AG10803 (cell line): ENCODE data around the gene NDUFAF2.
"Not testable (repeated sequence)": the region's sequence is repeated elsewhere in the genome, so short reads cannot be mapped to it uniquely, and the experiment has no call there.

Experiments
- DNase-seq: peaks from one replicate; pipeline ENCODE4 v3.0.0; 2010; ENCODE audit warnings: low read depth
- H3K4me3 ChIP-seq: 2 replicates; pipeline ENCODE4 v1.5.1; 2011; ENCODE audit warnings: mild to moderate bottlenecking, low read length, control low read depth
- TF ChIP-seq, protein P1 (sequence below): conservative IDR thresholded peaks from 2 replicates; pipeline ENCODE4 v1.5.1; 2011; ENCODE audit warnings: mild to moderate bottlenecking, low read length, control low read depth, inconsistent platforms

NDUFAF2 gene

DNA sequence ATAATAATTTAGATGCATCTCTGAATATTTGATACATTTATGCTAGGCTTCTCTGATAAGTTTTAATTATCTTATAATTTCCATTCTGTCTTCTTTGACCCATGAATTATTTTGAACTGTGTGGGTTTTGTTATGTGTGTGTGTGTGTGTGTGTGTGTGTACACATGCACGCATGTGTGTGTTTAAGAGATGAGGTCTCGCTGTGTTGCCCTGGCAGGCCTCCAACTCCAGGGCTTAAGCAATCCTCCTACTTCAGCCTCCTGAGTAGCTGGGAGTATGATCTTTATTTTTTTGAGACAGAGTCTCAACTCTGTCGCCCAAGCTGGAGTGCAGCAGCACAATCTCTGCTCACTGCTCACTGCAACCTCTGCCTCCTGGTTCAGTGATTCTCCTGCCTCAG, 75.4 kb downstream of the NDUFAF2 start:
- TF ChIP-seq, protein P1, sequence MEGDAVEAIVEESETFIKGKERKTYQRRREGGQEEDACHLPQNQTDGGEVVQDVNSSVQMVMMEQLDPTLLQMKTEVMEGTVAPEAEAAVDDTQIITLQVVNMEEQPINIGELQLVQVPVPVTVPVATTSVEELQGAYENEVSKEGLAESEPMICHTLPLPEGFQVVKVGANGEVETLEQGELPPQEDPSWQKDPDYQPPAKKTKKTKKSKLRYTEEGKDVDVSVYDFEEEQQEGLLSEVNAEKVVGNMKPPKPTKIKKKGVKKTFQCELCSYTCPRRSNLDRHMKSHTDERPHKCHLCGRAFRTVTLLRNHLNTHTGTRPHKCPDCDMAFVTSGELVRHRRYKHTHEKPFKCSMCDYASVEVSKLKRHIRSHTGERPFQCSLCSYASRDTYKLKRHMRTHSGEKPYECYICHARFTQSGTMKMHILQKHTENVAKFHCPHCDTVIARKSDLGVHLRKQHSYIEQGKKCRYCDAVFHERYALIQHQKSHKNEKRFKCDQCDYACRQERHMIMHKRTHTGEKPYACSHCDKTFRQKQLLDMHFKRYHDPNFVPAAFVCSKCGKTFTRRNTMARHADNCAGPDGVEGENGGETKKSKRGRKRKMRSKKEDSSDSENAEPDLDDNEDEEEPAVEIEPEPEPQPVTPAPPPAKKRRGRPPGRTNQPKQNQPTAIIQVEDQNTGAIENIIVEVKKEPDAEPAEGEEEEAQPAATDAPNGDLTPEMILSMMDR: no peak
- peak; percentile 33 for DNase-seq

DNA sequence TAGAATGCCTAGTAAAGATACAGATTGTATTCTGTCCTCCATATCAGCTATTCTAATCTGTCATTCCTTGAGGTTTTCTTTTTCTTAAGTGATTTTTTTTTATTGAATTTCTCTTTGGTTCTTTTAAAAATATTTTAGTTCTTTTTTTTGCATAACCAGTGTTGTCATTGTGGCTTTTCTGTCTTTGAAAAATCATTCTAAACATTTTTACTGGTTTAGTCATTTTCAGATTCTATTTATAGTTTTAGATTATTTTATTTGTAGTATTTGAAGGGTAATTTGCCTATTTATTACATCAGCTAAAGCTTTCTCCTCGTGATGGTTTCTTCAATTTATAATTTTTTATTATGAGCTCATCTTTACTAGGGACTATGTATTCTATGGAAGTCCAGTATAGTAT, 78.1 kb downstream of the NDUFAF2 start:
- TF ChIP-seq, protein P1: no peak
- peak; percentile 54 for DNase-seq
- no peak overlapping the region for H3K4me3 ChIP-seq

More for the DNA sequence above, 75.4 kb downstream of the NDUFAF2 start:
- H3K4me3 ChIP-seq: no peak overlapping the region

DNA sequence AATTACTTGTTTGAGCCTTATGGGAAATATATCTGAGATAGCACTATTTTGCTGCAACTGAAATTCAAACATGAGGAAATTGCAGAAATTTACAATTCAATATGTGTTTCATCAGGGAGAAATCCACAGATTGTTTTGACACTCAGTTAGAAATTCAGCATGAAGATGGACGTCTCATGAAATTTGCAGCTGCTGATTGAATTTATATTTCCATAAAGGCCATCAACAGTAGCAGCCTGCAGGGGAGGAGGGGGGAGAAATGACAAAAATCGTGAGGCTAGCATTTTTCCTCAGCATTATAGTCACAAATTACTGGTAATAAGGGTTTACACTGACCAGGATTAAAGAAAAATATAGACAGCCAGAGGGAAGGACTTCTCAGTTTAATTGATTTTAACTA, 81.0 kb downstream of the NDUFAF2 start:
- TF ChIP-seq, protein P1: no peak
- DNase-seq: no peak

DNA sequence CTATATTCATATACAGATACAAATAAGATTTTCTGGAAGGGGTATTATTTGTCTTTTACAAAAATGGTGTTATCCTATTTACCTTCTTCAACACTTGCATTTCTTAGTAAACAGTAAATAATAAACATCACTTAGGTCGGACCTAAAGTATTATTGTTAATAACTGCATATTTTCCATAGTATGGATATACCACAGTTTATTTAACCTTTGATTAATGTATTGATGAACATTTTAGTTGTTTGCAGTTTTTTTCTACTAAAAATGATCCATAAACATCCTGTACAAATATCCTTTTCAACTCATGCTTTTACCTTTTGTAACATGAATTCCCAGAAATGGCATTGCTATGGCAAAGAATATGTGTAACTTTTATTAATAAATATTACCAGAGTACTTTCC, 83.4 kb downstream of the NDUFAF2 start:
- TF ChIP-seq, protein P1: no peak
- DNase-seq: no peak
- H3K4me3 ChIP-seq: no peak overlapping the region

More for the DNA sequence above, 81.0 kb downstream of the NDUFAF2 start:
- H3K4me3 ChIP-seq: no peak overlapping the region

DNA sequence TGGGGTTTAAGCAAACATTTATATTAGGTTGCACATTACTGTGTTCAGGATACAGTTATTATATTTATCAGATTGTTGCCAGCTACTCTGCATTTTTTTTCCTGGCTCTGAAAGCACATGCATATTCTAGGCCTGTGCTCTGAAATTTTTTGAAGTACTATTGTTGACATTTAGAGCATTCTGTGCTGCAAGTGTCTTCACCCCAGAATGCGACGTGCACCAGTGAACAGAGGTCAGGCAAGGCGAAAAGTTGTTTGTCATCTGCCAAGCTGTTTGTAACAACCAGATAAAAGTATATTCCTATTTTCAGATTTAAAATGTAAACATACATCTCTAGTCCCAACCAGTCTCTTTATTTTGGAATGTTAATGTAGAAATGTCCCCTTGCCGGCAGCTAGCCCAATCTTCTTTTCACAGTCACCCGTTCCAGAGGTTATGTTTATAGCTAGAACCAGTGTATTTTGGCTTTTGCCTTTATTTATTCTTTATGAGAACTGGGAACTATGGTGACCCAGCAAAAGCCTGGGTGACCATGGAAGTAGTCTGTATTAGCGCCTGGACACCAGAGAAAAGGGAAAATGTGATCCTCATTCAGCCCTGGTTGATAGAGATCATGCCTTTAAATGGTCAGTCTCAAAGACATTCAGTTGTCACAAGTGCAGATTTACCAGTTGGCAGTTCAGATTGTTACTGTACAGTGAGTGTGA, 84.6 kb downstream of the NDUFAF2 start:
- TF ChIP-seq, protein P1: no peak
- no peak for DNase-seq
- H3K4me3 ChIP-seq: no peak overlapping the region

DNA sequence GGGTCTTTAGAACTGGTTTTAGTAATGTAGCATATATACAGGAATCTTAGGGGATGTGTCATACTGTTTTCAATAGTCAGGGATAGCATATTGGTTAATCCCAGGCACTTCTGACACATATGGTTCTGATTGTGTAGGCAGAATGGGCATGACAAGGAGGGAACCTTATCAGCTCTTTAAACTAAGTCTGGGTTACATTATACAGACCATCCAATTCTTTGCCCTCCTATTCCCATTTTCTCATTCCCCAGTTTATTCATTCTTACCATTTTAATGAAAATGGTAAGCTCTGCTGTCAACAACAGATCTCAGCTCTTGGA, 85.1 kb downstream of the NDUFAF2 start:
- peak; percentile 52 for DNase-seq
- TF ChIP-seq, protein P1: no peak
- no peak overlapping the region for H3K4me3 ChIP-seq

DNA sequence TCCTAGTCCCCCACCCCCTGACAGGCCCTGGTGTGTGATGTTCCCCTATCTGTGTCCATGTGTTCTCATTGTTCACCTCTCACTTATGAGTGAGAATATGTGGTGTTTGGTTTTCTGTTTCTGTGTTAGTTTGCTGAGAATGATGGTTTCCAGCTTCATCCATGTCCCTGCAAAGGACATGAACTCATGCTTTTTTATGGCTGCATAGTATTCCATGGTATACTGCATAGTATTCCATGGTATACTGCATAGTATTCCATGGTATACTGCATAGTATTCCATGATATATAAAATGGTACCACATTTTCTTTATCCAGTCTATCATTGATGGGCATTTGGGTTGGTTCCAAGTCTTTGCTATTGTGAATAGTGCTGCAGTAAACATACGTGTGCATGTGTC, 86.3 kb downstream of the NDUFAF2 start:
- not testable (repeated sequence) for DNase-seq, H3K4me3 ChIP-seq

DNA sequence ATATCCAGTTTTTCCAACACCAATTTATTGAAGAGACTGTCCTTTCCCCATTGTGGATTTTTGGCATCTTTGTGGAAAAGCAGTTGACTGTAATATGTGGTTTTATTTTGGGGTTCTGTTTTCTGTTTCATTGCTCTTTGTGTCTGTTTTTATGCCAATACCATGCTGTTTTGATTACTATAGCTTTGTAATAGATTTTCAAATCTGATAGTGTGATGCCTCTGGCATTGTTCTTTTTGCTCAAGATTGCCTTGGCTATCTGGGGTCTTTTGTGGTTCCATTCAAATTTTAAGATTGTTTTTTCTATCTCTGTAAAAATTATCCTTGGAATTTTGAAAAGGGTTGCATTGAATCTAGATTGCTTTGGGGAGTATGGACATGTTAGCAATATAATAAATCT, 99.5 kb downstream of the NDUFAF2 start:
- TF ChIP-seq, protein P1: no peak
- no peak overlapping the region for H3K4me3 ChIP-seq
- DNase-seq: no peak
